Panc1 (cell line): ENCODE results near the gene PIK3IP1. TPM values are rescaled to one million over a fixed set of nuclear protein-coding genes. Genes with fewer than 3 reads are reported as not detected.

Experiments
- ATAC-seq: fragments of 200-7000 bp; cut with Tn5 transposase; 2 replicates; pipeline ENCODE4 v1.9.1; 2020; ENCODE audit warnings: mild to moderate bottlenecking, moderate library complexity
- BruUV-seq: library from RNA; stranded (reverse); fragments of 400-500 nt; replicated peaks from 2 replicates; lab custom pipeline; 2021; lab: Mats Ljungman, UMichigan
- CTCF ChIA-PET: fragments of 300-600 bp; sonication (Branson Sonifier 250); formaldehyde crosslinking; loops from one replicate; lab custom pipeline; 2022; ENCODE audit warnings: antibody characterized with exemption; lab: Charles Lee
- POLR2A ChIA-PET: fragments of 300-600 bp; sonication (Branson Sonifier 250); formaldehyde crosslinking; loops from one replicate; lab custom pipeline; 2022; ENCODE audit warnings: antibody characterized with exemption; lab: Charles Lee
- DNase-seq: peaks from one replicate; pipeline ENCODE4 v3.0.0-alpha.2; 2010; ENCODE audit warnings: low read depth, low spot score
- H3K27ac ChIP-seq: 2 replicates; pipeline ENCODE4 v1.5.1; 2011; ENCODE audit warnings: mild to moderate bottlenecking, low read length, inconsistent platforms
- H3K27me3 ChIP-seq: fragments of 200-500 bp; sonication (Bioruptor generic); 2 replicates; pipeline ENCODE4 v1.6.0; 2014; ENCODE audit warnings: low read length, inconsistent platforms; ENCODE audit not compliant: control insufficient read depth, insufficient read depth
- H3K36me3 ChIP-seq: fragments of 200-500 bp; sonication (Bioruptor generic); 2 replicates; pipeline ENCODE4 v1.5.1; 2014; ENCODE audit warnings: inconsistent platforms, mild to moderate bottlenecking, low read length, moderate library complexity; ENCODE audit not compliant: control insufficient read depth, insufficient read depth
- H3K4me1 ChIP-seq: 2 replicates; pipeline ENCODE4 v1.5.1; 2011; ENCODE audit warnings: inconsistent platforms, mild to moderate bottlenecking, low read length, moderate library complexity; ENCODE audit not compliant: control insufficient read depth, insufficient read depth
- H3K4me3 ChIP-seq, 2 experiments: 2 replicates each; pipeline ENCODE4 v1.5.1; 2011 to 2012; ENCODE audit warnings: low read depth in 2 of 2, low read length in 2 of 2, mild to moderate bottlenecking in 2 of 2, inconsistent platforms in 1 of 2, moderate library complexity in 1 of 2
- H3K9me3 ChIP-seq: fragments of 200-500 bp; sonication (Bioruptor generic); 2 replicates; pipeline ENCODE4 v1.5.1; 2014; ENCODE audit warnings: low read depth, mild to moderate bottlenecking, inconsistent platforms, low read length, moderate library complexity; ENCODE audit not compliant: control insufficient read depth, insufficient read depth
- POLR2AphosphoS5 ChIP-seq: IDR thresholded peaks from 2 replicates; pipeline ENCODE4 v1.6.1; 2012; ENCODE audit warnings: mild to moderate bottlenecking, low read depth, low read length, moderate library complexity
- SIN3A ChIP-seq: IDR thresholded peaks from 2 replicates; pipeline ENCODE4 v1.6.1; 2012; ENCODE audit warnings: low read depth, mild to moderate bottlenecking, low read length, moderate library complexity, borderline replicate concordance; ENCODE audit not compliant: insufficient read depth
- TCF7L2 ChIP-seq: IDR thresholded peaks from 2 replicates; pipeline ENCODE4 v1.6.1; 2011; ENCODE audit warnings: mild to moderate bottlenecking, low read depth, low read length, inconsistent platforms
- in situ Hi-C: cut with HindIII; loops from 2 replicates; pipeline ENCODE4 v1.10.0; 2016; ENCODE audit warnings: low sequenced_read_pairs, low pct_unique_long_range_greater_than_20kb
- intact Hi-C: fragments of 100-400 bp; cut with micrococcal nuclease; formaldehyde crosslinking; loops from one replicate; pipeline ENCODE4 v1.10.0; 2022; ENCODE audit not compliant: unreplicated experiment
- total RNA-seq: library from RNA; stranded (reverse); gene quantifications from one replicate; pipeline ENCODE4 v1.2.1, GENCODE V29; 2021; ENCODE audit not compliant: unreplicated experiment
- TF ChIP-seq, protein P1 (sequence below), 2 experiments: IDR thresholded peaks; 2 replicates each; pipeline ENCODE4 v1.6.1; 2011 to 2012; ENCODE audit warnings: low read depth in 2 of 2, control low read depth in 1 of 2, low read length in 1 of 2, mild to moderate bottlenecking in 1 of 2, moderate library complexity in 1 of 2; ENCODE audit not compliant: insufficient read depth in 1 of 2
- TF ChIP-seq, protein P2 (sequence below): fragments of 450-650 bp; IDR thresholded peaks from 2 replicates; pipeline ENCODE4 v1.5.1; 2017; ENCODE audit warnings: mild to moderate bottlenecking

PIK3IP1 gene
- total RNA-seq, 1 experiment from 2014 or later: 3.6 TPM

DNA sequence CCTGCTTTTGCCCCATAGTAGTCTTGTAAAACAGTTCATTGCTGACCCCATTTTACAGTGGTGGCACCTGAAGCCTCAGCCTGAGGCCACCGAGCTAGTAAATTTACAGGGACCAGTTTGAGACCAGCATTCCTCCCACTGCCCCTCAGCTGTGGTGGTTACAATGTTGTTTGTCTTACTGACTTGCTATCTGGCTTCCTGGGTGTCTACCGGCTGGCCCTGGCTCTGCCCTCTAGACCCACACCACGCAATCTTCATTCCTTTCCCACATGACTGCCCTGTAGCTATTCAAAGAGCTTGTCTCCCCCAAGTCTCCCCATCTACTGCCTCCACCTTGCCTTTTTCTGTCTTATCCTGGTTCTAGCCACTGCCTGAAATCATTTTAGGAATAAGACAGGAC is 20.8 kb downstream of the PIK3IP1 start:
- Histone ChIP-seq H3K4me1 (no peaks in the 10 kb centered on the region), H3K9me3 (no peaks in the 10 kb centered on the region), H3K27me3 (no peaks in the 10 kb centered on the region), H3K4me3 (no peak overlapping the region), H3K27ac (no peak overlapping the region), H3K36me3 (no peaks in the 10 kb centered on the region)
- ChIA-PET CTCF (interaction anchor here (0.6 kb wide), 1 partner anchor 42 kb away, joined by 3 read pairs; no protein-coding TSS in a partner anchor), POLR2A (no interaction called here)
- TF ChIP-seq POLR2AphosphoS5 (no peak), TCF7L2 (no peak), SIN3A (no peak)
- TF ChIP-seq, protein P1, sequence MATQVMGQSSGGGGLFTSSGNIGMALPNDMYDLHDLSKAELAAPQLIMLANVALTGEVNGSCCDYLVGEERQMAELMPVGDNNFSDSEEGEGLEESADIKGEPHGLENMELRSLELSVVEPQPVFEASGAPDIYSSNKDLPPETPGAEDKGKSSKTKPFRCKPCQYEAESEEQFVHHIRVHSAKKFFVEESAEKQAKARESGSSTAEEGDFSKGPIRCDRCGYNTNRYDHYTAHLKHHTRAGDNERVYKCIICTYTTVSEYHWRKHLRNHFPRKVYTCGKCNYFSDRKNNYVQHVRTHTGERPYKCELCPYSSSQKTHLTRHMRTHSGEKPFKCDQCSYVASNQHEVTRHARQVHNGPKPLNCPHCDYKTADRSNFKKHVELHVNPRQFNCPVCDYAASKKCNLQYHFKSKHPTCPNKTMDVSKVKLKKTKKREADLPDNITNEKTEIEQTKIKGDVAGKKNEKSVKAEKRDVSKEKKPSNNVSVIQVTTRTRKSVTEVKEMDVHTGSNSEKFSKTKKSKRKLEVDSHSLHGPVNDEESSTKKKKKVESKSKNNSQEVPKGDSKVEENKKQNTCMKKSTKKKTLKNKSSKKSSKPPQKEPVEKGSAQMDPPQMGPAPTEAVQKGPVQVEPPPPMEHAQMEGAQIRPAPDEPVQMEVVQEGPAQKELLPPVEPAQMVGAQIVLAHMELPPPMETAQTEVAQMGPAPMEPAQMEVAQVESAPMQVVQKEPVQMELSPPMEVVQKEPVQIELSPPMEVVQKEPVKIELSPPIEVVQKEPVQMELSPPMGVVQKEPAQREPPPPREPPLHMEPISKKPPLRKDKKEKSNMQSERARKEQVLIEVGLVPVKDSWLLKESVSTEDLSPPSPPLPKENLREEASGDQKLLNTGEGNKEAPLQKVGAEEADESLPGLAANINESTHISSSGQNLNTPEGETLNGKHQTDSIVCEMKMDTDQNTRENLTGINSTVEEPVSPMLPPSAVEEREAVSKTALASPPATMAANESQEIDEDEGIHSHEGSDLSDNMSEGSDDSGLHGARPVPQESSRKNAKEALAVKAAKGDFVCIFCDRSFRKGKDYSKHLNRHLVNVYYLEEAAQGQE (IDR thresholded peaks at IDR 0.05; ENCODE audit: insufficient read depth in 1 of 2, low read depth in 2 of 2, low read length in 1 of 2): no peak
- TF ChIP-seq, protein P2, sequence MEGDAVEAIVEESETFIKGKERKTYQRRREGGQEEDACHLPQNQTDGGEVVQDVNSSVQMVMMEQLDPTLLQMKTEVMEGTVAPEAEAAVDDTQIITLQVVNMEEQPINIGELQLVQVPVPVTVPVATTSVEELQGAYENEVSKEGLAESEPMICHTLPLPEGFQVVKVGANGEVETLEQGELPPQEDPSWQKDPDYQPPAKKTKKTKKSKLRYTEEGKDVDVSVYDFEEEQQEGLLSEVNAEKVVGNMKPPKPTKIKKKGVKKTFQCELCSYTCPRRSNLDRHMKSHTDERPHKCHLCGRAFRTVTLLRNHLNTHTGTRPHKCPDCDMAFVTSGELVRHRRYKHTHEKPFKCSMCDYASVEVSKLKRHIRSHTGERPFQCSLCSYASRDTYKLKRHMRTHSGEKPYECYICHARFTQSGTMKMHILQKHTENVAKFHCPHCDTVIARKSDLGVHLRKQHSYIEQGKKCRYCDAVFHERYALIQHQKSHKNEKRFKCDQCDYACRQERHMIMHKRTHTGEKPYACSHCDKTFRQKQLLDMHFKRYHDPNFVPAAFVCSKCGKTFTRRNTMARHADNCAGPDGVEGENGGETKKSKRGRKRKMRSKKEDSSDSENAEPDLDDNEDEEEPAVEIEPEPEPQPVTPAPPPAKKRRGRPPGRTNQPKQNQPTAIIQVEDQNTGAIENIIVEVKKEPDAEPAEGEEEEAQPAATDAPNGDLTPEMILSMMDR: no peak
- BruUV-seq: no TSS peak
- in situ Hi-C loops: no loop called here
- intact Hi-C loops: no loop called here
- DNase-seq (no peak), ATAC-seq (no peak; the same call in 1 of the 2 replicates)

DNA sequence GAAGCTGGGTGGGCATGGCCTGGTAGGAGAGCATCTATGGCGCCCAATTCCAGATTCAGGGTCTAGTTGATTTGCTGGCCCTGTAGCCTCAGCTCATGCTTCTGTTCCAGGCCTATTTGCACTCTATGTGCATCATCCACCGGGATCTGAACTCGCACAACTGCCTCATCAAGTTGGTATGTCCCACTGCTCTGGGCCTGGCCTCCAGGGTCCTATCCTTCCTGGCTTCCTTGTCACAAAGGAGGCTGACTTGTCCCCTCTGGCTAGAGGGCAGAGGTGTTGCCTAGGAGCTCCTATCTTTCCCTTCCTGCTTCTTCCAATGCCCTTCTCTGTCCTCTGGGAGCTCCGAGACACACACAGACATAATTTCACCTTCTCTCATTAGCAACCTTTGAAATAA is 21.3 kb downstream of the PIK3IP1 start:
- TF ChIP-seq, protein P1 (IDR thresholded peaks at IDR 0.05; ENCODE audit: insufficient read depth in 1 of 2, low read depth in 2 of 2, low read length in 1 of 2): no peak
- TF ChIP-seq POLR2AphosphoS5: no peak
- no peak for TF ChIP-seq SIN3A
- TF ChIP-seq, protein P2: no peak
- no peak for TF ChIP-seq TCF7L2
- in situ Hi-C loops: no loop called here
- intact Hi-C loops: no loop called here

More for the DNA sequence above, 21.3 kb downstream of the PIK3IP1 start:
- no peak overlapping the region for H3K4me3 ChIP-seq
- no TSS peak for BruUV-seq
- CTCF ChIA-PET: interaction anchor here (0.6 kb wide), 1 partner anchor 426 kb away, joined by 11 read pairs; no protein-coding TSS in a partner anchor
- H3K4me1 ChIP-seq: no peaks in the 10 kb centered on the region
- DNase-seq (no peak), ATAC-seq (no peak)
- no peaks in the 10 kb centered on the region for H3K9me3 ChIP-seq
- no peaks in the 10 kb centered on the region for H3K27me3 ChIP-seq
- no peak overlapping the region for H3K27ac ChIP-seq
- POLR2A ChIA-PET: no interaction called here
- H3K36me3 ChIP-seq: no peaks in the 10 kb centered on the region
